ENCODE data around the gene EDIL3. TPM values are rescaled to one million over a fixed set of nuclear protein-coding genes. Genes with fewer than 3 reads are reported as not detected.

Gene EDIL3
- 15.3 and 44.8 TPM in 2 replicates for total RNA-seq

GRCh38 chr5:84384604-84385575 lies at the start of gene EDIL3:
Gene EDIL3, minus strand, starts transcription at chr5:84384880. Its CDS starts 506 bp downstream, at chr5:84384374.

Data from bronchial smooth muscle cell (primary cell).